Measurements from ENCODE around the gene RNF13. TPM values are rescaled to one million over a fixed set of nuclear protein-coding genes. Genes with fewer than 3 reads are reported as not detected.
"Not testable (repeated sequence)": the region's sequence is repeated elsewhere in the genome, so short reads cannot be mapped to it uniquely, and the experiment has no call there.

Gene RNF13
- total RNA-seq, 2 donors from 2014 or later = 30.6 to 48.0 TPM

DNA sequence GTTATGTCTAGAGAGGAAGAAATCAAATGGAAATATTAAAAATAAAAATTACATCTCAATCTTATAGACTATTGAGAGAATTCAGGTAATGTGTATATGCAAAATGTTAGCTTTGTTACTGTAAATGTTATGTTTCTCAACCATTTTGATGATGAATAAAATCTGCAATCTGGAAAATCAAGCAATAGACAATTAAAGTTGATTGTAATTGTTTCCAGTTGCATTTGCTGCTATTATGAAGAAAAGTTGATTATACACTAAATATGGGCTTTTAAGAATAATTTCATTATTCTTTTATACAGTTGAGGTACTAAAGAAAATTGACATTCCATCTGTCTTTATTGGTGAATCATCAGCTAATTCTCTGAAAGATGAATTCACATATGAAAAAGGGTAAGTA, 88.8 kb downstream of the RNF13 start:
- no peak for ATAC-seq
- Mint-ChIP-seq H3K36me3 (no peaks in the 10 kb centered on the region), H3K27me3 (no peaks in the 10 kb centered on the region), H3K4me3 (no peak overlapping the region), H3K4me1 (ENCODE audit: low read depth in 2 of 2) (peaks cover 3 to 6% of the 10 kb centered on the region in 2 donors), H3K9me3 (no peaks in the 10 kb centered on the region), H3K27ac (no peak overlapping the region)
- no peak for DNase-seq (ENCODE audit: low spot score)

DNA sequence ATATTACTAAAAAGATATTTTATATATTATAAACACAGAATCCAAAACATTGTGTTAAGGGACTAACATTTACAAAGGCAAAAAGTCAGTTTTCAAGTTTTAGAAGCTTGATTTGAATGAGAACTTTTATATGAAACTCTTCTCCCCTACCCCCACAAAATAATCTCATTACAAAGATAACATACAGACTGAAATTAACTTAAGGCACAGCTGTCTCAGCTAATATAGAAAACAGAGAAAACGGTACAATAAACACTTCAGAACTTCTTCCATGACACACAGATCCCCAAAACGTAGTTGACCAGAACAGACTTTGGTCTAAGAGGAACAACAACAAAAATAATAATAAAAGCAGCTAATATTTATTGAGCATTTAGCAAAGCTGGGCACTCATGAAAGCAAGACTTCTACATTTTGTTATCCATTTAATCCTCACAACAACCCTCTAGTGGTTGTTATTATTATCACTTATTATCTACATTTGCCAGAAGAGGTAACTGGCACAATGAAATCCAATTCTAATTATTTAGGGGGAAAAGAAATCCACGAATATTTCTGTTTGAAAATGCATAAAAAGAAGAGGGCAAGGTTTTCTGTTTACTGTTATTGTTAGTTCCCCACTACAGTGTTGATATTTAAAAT, 89.6 kb downstream of the RNF13 start:
- Mint-ChIP-seq H3K27me3 (no peaks in the 10 kb centered on the region), H3K4me1 (ENCODE audit: low read depth in 2 of 2) (peaks cover 3 to 6% of the 10 kb centered on the region in 2 donors), H3K36me3 (no peaks in the 10 kb centered on the region), H3K4me3 (no peak overlapping the region), H3K27ac (no peak overlapping the region), H3K9me3 (no peaks in the 10 kb centered on the region)
- no peak for ATAC-seq
- no peak for DNase-seq (ENCODE audit: low spot score)

DNA sequence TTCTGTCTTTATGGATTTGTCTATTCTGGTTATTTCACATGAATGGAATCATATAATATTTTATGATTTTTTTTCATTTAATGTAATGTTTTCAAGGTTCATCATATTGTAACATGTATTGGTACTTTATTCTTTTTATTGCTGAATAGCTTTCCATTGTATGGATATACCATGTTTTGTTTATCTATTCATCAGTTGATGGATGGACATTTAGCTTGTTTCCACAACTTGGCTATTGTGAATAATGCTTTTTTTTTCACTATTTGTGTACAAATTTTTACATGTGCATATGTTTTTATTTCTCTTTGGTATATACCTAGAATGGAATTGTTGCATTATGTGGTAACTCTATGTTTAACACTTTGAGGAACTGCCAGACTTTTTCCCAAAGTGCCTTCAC, 93.0 kb downstream of the RNF13 start:
- Mint-ChIP-seq H3K4me3 (no peak overlapping the region), H3K27me3 (no peaks in the 10 kb centered on the region), H3K27ac (no peak overlapping the region), H3K9me3 (no peaks in the 10 kb centered on the region), H3K4me1 (ENCODE audit: low read depth in 2 of 2) (no peaks in the 10 kb centered on the region), H3K36me3 (no peaks in the 10 kb centered on the region)
- ATAC-seq = no peak
- DNase-seq (ENCODE audit: low spot score) = no peak

DNA sequence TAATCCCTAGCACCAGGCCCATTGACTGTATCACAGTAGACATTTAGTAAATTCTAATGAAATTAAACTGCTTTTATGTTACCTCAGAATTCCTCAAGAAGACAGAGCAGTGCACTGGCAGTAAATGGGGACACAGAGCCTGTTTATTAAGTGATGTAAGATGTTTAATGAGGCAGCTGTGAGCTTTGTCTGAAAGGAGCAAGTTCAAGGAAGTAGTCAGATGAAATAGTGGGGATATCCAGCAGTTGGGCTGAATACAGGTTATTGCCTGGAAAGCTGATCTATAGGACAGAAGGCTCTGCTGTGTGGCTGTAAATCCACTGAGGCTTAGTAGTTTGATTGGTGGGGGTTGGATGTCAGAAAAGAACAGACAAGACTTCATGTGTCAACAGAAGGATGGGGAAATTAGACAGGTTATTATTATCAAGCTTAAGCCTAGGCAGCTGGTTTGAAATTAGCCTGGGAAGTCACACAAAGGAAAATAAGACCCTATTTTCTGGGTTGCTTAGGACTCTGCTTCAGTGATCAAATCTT, 95.5 kb downstream of the RNF13 start:
- no peaks in the 10 kb centered on the region for H3K36me3 Mint-ChIP-seq
- no peak for DNase-seq (ENCODE audit: low spot score)
- no peaks in the 10 kb centered on the region for H3K27me3 Mint-ChIP-seq
- H3K4me3 Mint-ChIP-seq = no peak overlapping the region
- H3K4me1 Mint-ChIP-seq (ENCODE audit: low read depth in 2 of 2) = no peaks in the 10 kb centered on the region
- H3K27ac Mint-ChIP-seq = no peak overlapping the region
- ATAC-seq = no peak
- no peaks in the 10 kb centered on the region for H3K9me3 Mint-ChIP-seq

DNA sequence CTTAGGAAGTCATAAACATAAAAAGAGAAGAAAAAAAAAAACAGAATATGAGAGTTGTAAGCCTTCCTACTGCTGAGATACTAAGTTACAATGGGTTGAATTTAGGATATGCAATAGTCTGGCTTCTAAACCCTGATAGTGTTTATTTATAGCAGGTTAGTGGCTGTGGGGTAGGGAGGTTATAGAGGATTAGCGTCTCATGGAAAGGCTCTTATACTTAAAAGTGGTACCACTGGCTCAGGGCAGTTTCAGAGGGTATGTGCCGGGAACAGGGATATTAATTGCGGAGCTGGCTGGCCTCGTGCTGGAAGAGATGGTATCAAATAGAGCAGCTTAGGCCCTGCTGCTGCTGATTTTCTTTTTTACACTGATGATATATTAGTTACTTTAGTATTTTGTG, 96.9 kb downstream of the RNF13 start:
- no peak for DNase-seq (ENCODE audit: low spot score)
- H3K4me1 Mint-ChIP-seq (ENCODE audit: low read depth in 2 of 2) = no peaks in the 10 kb centered on the region
- H3K27me3 Mint-ChIP-seq = no peaks in the 10 kb centered on the region
- no peak for ATAC-seq
- no peaks in the 10 kb centered on the region for H3K36me3 Mint-ChIP-seq
- no peak overlapping the region for H3K4me3 Mint-ChIP-seq
- H3K9me3 Mint-ChIP-seq = no peaks in the 10 kb centered on the region
- H3K27ac Mint-ChIP-seq = no peak overlapping the region

- no peaks in the 10 kb centered on the region for H3K27me3 Mint-ChIP-seq
- H3K4me1 Mint-ChIP-seq (ENCODE audit: low read depth in 2 of 2) = peaks cover 0 to 11% of the 10 kb centered on the region in 2 donors
- peaks cover 10% of the 10 kb centered on the region for H3K36me3 Mint-ChIP-seq
- H3K27ac Mint-ChIP-seq = no peak overlapping the region
- no peaks in the 10 kb centered on the region for H3K9me3 Mint-ChIP-seq
- DNase-seq (ENCODE audit: low spot score) (no peak), ATAC-seq (no peak)
- no peak overlapping the region for H3K4me3 Mint-ChIP-seq
These were observed 104.2 kb downstream of the RNF13 start for GRCh38 chr3:149917124-149917667.

DNA sequence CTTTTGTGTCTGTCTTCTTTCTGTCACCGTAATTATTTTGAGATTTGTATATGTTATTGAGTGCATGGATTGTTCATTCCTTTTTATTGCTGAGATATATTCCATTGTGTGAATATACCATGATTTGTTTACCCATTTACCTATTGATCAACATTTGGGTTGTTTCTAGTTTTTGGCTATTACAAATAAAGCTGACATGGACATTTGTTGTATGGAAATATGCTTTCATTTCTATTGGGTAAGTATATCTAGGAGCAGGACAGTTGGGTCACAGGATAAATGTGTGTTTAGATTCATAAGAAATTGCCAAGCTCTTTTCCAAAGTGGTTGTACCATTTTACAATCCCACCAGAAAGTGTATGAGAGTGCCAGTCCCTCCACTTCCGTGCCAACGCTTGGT, 106.5 kb downstream of the RNF13 start:
- Mint-ChIP-seq H3K36me3 (peaks cover 10% of the 10 kb centered on the region), H3K4me1 (ENCODE audit: low read depth in 2 of 2) (peaks cover 0 to 11% of the 10 kb centered on the region in 2 donors), H3K27ac (no peak overlapping the region), H3K4me3 (no peak overlapping the region), H3K9me3 (no peaks in the 10 kb centered on the region), H3K27me3 (no peaks in the 10 kb centered on the region)
- DNase-seq (ENCODE audit: low spot score) (no peak), ATAC-seq (no peak)

DNA sequence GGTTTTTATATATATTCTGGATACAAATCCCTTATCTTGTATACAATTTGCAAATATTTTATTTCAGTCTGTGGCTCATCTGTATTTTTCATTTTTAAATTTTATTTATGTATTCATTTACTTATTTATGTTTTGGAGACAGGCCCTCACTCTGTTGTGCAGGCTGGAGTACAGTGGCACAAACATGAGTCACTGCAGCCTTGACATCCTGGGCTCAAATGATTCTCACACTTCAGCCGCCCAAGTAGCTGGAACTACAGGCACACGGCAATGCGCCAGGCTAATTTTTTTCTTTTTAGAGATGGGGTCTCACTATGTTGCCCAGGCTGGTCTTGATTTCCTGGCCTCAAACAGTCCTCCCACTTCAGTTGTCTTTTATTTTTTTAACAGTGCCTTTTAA, 107.1 kb downstream of the RNF13 start:
- Mint-ChIP-seq H3K36me3 (peaks cover 10% of the 10 kb centered on the region), H3K27ac (no peak overlapping the region), H3K4me3 (no peak overlapping the region), H3K9me3 (no peaks in the 10 kb centered on the region), H3K4me1 (ENCODE audit: low read depth in 2 of 2) (peaks cover 0 to 11% of the 10 kb centered on the region in 2 donors), H3K27me3 (no peaks in the 10 kb centered on the region)
- DNase-seq (ENCODE audit: low spot score) = no peak
- ATAC-seq = no peak

- Mint-ChIP-seq H3K27ac (no peak overlapping the region), H3K4me1 (ENCODE audit: low read depth in 2 of 2) (peaks cover 18 to 24% of the 10 kb centered on the region in 2 donors), H3K9me3 (no peaks in the 10 kb centered on the region), H3K4me3 (no peak overlapping the region), H3K27me3 (no peaks in the 10 kb centered on the region), H3K36me3 (no peaks in the 10 kb centered on the region)
- ATAC-seq = no peak
- DNase-seq (ENCODE audit: low spot score) = no peak
These were observed 120.0 kb downstream of the RNF13 start for GRCh38 chr3:149933008-149933407.

GRCh38 chr3:149933858-149934257, 120.8 kb downstream of the RNF13 start:
- ATAC-seq = no peak
- H3K4me3 Mint-ChIP-seq = no peak overlapping the region
- DNase-seq (ENCODE audit: low spot score) = no peak
- H3K4me1 Mint-ChIP-seq (ENCODE audit: low read depth in 2 of 2) = peaks cover 18 to 24% of the 10 kb centered on the region in 2 donors
- no peaks in the 10 kb centered on the region for H3K27me3 Mint-ChIP-seq
- H3K36me3 Mint-ChIP-seq = no peaks in the 10 kb centered on the region
- H3K9me3 Mint-ChIP-seq = no peaks in the 10 kb centered on the region
- H3K27ac Mint-ChIP-seq = peak overlapping the region in 1 of 2 donors; percentile 40

DNA sequence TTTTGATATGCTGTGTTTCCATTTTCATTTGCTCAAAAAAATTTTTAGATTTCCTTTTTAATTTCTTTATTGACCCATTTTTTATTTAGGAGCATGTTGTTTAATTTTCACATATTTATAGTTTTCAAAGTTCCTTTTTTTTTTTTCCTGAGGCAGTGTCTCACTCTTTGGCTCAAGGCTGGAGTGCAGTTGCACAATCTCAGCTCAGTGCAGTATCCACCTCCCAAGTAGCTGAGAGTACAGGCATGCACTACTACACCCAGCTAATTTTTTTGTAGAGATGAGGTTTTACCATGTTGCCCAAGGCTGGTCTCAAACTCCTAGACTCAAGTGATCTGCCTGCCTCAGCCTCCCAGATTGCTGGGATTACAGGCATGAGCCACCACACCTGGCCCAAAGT, 121.5 kb downstream of the RNF13 start:
- Mint-ChIP-seq H3K27me3 (no peaks in the 10 kb centered on the region), H3K4me3 (no peak overlapping the region), H3K4me1 (ENCODE audit: low read depth in 2 of 2) (peaks cover 18 to 24% of the 10 kb centered on the region in 2 donors), H3K36me3 (no peaks in the 10 kb centered on the region), H3K27ac (peak overlapping the region in 1 of 2 donors; percentile 40), H3K9me3 (no peaks in the 10 kb centered on the region)
- ATAC-seq (no peak), DNase-seq (ENCODE audit: low spot score) (no peak)

GRCh38 chr3:149936812-149937230, 123.8 kb downstream of the RNF13 start:
- Mint-ChIP-seq H3K4me1 (ENCODE audit: low read depth in 2 of 2) (peaks cover 18 to 24% of the 10 kb centered on the region in 2 donors), H3K36me3 (no peaks in the 10 kb centered on the region), H3K27me3 (no peaks in the 10 kb centered on the region), H3K9me3 (no peaks in the 10 kb centered on the region), H3K4me3 (no peak overlapping the region), H3K27ac (no peak overlapping the region)
- DNase-seq (ENCODE audit: low spot score) (no peak), ATAC-seq (peak in 1 of 2 donors; percentile 62)

DNA sequence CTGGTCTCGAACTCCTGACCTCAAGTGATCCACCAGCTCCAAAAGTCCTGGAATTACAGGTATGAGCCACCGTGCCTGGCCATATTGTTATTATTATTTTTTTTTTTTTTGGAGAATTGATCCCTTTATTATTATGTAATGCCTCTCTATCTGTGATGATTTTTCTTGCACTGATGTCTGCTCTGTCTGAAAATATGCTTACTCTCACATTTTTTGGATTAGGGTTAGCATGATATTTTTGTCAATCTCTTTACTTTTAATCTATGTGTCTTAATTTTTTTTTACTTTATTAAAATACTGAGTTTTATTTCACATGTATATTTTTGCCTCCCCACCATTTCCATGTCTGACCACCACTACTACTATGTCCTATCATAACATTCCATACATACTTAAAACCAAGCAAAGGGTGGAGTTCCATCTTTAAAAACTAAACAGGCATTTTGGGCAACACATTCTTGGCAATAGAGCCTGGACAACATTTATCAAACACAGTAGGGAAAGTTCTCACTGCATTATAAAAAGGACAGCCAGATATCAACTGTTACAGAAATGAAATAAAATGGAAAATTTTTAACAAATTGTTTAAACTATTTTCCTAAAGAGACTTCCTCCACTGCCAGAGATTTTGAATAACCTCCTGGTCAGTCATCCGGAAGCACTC, 125.5 kb downstream of the RNF13 start:
- H3K4me1 Mint-ChIP-seq (ENCODE audit: low read depth in 2 of 2) = peaks cover 23 to 24% of the 10 kb centered on the region in 2 donors
- H3K27me3 Mint-ChIP-seq; H3K4me3 Mint-ChIP-seq; H3K27ac Mint-ChIP-seq; ATAC-seq; H3K36me3 Mint-ChIP-seq; DNase-seq (ENCODE audit: low spot score); H3K9me3 Mint-ChIP-seq: not testable (repeated sequence)

DNA sequence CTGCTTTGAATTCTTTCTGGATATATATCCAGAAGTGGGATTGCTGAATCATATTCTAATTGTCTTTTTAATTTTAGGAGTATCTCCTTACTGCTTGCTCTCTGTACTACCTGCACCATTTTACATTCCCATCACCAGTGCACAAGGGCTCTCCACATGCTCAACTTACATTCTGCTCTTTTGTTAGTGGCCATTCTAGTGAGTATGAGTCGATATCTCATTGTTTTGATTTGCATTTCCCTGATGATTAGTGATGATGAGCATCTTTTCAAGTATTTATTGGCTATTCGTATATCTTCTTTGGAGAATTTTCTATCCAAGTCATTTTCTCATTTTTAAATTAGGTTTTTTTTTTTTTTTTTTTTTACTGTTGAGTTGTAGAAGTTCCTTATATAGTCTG, 128.2 kb downstream of the RNF13 start:
- no peak for DNase-seq (ENCODE audit: low spot score)
- Mint-ChIP-seq H3K4me1 (ENCODE audit: low read depth in 2 of 2) (peaks cover 11 to 13% of the 10 kb centered on the region in 2 donors), H3K27me3 (no peaks in the 10 kb centered on the region), H3K36me3 (peaks cover 7% of the 10 kb centered on the region), H3K27ac (no peak overlapping the region), H3K4me3 (no peak overlapping the region), H3K9me3 (no peaks in the 10 kb centered on the region)
- ATAC-seq = no peak

All from natural killer cell treated with Interleukin-12 subunit alpha and Interleukin-12 subunit beta and Interleukin-15 and Interleukin-18, amount 100 ng/mL, for 72 hours (primary cell).